ENCODE data around the gene RTN4R.

DNA sequence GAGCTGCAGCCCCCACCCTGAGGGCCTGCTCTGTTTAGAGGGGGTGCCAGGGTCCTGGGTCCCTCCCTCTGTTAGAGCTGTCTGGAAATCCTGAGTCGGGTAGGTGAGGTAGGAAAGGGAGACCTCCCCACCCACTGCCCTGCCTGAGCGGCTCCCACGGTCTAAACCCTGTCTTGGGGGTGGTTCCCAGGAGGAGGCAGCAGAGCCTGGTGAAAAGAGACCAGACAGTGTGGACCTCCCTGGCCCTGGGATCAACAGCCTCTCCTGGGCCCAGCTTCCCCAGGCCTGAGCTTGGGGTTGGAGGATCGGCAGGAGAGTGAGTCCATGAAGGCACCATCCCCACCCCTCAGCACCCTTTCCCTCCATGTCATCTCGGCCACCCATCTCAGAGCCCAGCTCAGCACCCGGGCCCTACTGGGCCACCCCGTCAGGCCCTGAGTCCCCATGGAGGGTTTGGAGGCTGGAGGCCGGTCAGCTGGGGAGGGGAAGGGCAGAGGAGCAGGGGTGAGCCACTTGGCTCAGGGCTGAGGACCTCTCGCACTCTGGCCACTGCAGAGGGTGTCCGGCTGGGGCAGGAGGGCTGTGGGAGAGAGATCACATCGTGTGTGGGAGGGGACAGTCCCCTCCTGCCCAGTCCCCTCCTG, 37.2 kb downstream of the RTN4R start:
- TF ChIP-seq, protein P1, sequence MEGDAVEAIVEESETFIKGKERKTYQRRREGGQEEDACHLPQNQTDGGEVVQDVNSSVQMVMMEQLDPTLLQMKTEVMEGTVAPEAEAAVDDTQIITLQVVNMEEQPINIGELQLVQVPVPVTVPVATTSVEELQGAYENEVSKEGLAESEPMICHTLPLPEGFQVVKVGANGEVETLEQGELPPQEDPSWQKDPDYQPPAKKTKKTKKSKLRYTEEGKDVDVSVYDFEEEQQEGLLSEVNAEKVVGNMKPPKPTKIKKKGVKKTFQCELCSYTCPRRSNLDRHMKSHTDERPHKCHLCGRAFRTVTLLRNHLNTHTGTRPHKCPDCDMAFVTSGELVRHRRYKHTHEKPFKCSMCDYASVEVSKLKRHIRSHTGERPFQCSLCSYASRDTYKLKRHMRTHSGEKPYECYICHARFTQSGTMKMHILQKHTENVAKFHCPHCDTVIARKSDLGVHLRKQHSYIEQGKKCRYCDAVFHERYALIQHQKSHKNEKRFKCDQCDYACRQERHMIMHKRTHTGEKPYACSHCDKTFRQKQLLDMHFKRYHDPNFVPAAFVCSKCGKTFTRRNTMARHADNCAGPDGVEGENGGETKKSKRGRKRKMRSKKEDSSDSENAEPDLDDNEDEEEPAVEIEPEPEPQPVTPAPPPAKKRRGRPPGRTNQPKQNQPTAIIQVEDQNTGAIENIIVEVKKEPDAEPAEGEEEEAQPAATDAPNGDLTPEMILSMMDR (IDR thresholded peaks at IDR 0.05): no peak
- no peak for TF ChIP-seq POLR2A (IDR thresholded peaks at IDR 0.05)
